Measurements from ENCODE around the gene MAPT. TPM values are rescaled to one million over a fixed set of nuclear protein-coding genes. Genes with fewer than 3 reads are reported as not detected.

Gene MAPT
- total RNA-seq, 1 donor from 2014 or later = 0.06 TPM

GRCh38 chr17:46026166-46027047 is 132.1 kb downstream of the MAPT start:
- no peak for DNase-seq (ENCODE audit: low read depth)
- TF ChIP-seq CTCF (conservative IDR thresholded peaks at IDR 0.05; ENCODE audit: low read depth, low read length) = no peak

GRCh38 chr17:46027048-46027975 is 133.0 kb downstream of the MAPT start:
- H3K4me3 ChIP-seq (ENCODE audit: low read depth, low read length) = no peak overlapping the region
- TF ChIP-seq CTCF (conservative IDR thresholded peaks at IDR 0.05; ENCODE audit: low read depth, low read length) = no peak
- DNase-seq (ENCODE audit: low read depth) = no peak

More at GRCh38 chr17:46026166-46027047, 132.1 kb downstream of the MAPT start:
- H3K4me3 ChIP-seq (ENCODE audit: low read depth, low read length) = no peak overlapping the region

GRCh38 chr17:46027976-46028325 is 133.6 kb downstream of the MAPT start:
- H3K4me3 ChIP-seq (ENCODE audit: low read depth, low read length) = no peak overlapping the region
- no peak for TF ChIP-seq CTCF (conservative IDR thresholded peaks at IDR 0.05; ENCODE audit: low read depth, low read length)
- no peak for DNase-seq (ENCODE audit: low read depth)

GRCh38 chr17:46028374-46028773 is 134.0 kb downstream of the MAPT start:
- no peak for DNase-seq (ENCODE audit: low read depth)
- TF ChIP-seq CTCF (conservative IDR thresholded peaks at IDR 0.05; ENCODE audit: low read depth, low read length) = no peak
- no peak overlapping the region for H3K4me3 ChIP-seq (ENCODE audit: low read depth, low read length)

- DNase-seq (ENCODE audit: low read depth) = no peak
Measured at GRCh38 chr17:46028981-46029565, 134.7 kb downstream of the MAPT start.

More at GRCh38 chr17:46028981-46029565, 134.7 kb downstream of the MAPT start:
- no peak overlapping the region for H3K4me3 ChIP-seq (ENCODE audit: low read depth, low read length)
- no peak for TF ChIP-seq CTCF (conservative IDR thresholded peaks at IDR 0.05; ENCODE audit: low read depth, low read length)

Data from epithelial cell of proximal tubule (primary cell).